ENCODE measurements around the gene AP1S2.
"Not testable (repeated sequence)": the region's sequence is repeated elsewhere in the genome, so short reads cannot be mapped to it uniquely, and the experiment has no call there.

The AP1S2 gene

DNA sequence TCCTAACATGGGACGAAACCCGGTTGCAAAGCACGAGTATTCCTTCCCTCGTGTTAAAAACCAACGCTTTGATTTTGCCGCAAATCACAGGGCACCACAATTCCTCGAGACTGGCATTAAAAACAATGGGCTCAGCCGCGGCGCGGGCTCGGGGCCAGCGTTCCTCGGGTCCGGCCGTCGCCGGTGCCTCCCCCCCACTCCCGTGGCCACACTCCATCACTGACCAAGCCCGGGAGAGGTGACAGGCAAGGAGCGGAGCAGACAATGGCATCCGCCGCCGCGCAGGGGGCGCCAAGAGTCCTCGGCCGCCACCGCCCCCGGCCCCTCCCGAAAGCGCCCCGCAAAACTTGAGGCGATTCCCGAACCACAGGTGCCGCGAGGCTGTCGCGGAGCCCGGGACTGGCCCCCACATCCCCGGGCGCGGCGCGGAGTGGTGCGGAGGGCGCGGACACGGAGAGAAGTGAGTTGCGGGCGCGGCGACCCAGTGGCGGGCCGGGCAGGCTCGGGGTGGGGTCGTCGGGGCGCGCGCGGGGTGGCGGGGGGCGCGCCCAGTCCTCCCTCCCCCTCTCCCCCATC, 445 bp downstream of the AP1S2 start:
- DNase-seq: peak; percentile 36

DNA sequence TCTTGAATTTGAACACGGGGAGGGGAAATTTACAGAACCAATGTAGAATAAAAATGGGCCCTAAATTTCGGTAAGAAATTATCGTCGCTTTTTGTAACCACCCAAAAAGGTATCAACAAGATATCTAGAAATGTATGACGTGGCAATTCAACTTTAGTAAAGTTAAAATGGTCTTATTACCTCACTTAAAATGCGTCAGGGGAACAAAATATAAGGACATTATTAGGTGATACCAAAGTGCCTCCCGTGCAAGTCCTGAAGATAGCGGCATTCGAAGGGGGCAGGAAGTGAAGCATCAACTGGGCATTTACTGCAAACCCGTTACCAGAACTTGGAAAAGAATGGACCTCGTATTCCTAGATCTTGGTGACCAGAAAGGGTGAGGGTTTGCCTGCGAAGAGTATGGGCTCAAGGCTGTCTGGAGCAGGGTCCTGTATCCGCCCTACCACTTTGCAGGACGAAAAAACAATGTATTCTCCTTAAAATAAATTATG, 980 bp downstream of the AP1S2 start:
- no peak for DNase-seq

DNA sequence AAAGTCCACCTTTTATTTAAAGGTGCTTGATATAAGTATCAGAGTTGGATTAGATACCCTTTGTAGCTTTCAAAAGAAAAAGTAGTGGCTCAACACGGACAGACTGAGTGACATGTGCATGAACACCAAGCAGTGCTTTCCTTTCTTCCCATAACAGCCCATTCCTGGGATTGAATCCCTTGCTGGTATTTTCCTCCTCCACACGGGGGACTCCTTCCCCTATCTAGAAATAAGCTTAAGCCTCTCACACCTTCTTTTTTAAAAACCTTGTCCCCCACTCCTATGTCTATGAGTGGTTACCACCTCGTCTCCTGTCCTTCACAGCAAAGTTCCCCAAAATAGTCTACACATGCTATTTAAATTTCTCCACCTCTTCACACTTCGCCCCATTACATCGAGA, 5.1 kb downstream of the AP1S2 start:
- no peak for DNase-seq

DNA sequence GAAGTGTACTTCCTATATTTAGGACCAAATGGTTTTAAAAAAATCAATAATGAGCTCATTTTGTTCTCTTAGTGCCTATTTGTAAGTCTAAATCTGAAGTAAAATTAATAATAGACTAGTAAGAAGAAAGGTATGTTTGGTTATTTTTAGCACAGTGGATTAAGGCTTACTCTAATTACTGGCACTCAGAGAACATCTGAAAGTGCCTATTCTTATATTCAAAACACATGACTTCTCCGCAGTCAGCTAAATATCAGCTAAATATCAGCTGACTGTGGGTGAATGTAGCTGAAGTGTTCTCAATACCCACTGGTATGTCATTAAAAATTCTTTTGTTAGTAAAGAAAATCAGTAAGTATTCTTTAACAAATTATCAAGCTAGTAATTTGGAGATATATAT, 6.0 kb downstream of the AP1S2 start:
- no peak for DNase-seq

DNA sequence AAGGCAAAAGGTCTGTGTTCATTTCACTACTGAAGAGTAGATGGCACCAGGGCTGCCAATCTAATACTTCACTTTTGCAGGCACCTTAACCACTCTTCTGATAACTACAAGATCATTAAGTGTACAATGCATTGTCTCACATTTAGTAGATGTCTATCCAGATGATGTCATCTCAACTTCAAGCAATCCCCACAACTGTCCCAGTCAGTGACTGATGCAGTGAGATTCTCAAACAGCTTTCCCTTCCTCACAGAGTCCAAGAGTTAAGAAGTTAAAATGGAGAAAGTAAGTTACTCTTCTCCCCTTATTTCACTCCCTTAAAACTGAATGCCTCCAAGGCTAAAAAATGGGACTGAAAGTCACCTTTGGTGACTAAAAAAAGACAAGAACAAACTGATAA, 10.7 kb downstream of the AP1S2 start:
- DNase-seq: no peak

DNA sequence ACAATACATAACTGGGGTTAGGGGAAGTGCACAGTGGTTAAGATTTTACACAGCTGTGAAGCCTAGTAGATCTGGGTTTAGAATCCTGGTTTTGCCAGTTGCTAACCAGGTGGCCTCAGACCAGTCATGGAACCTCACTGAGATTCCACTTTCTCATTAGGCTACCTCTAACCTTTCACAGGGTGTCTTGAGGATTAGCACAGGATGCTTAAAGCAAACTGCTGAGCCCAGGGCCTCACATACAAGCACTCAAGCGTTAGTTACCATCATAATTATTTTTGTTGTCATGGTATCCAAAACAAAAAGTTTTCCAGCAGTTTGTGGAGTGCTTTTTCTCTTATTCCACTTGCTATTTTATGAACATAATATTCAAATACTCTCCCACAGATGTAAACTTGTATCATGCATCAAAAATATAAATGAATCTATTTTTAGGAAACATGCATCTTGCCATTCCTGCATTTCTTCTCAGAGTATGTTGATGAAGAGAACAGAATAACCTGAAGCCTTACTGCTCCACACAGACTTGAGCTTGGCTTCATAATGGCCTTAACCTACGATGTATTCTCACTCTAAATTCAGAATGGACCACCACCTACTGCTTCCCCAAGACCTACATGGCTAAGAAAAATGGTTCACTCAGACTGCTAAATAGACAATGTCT, 12.6 kb downstream of the AP1S2 start:
- DNase-seq: no peak

DNA sequence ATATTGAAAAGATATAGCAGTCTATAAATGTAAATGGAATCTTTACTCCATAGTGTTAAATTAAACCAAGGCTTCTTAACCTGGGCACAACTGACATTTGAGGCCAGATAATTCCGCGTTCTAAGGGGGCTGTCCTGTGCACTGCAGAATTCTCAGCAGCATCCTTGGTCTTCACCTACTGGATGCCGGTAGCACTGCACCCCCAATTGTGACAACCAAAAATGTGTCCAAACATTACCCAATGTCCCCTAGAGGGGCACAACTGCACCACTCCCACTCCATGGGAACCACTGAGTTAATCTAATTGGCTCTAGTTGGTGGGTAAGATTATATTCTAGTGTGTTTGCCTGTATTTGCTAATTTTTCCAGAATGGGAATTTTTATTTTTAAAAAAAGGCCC, 16.6 kb downstream of the AP1S2 start:
- peak; percentile 10 for DNase-seq

DNA sequence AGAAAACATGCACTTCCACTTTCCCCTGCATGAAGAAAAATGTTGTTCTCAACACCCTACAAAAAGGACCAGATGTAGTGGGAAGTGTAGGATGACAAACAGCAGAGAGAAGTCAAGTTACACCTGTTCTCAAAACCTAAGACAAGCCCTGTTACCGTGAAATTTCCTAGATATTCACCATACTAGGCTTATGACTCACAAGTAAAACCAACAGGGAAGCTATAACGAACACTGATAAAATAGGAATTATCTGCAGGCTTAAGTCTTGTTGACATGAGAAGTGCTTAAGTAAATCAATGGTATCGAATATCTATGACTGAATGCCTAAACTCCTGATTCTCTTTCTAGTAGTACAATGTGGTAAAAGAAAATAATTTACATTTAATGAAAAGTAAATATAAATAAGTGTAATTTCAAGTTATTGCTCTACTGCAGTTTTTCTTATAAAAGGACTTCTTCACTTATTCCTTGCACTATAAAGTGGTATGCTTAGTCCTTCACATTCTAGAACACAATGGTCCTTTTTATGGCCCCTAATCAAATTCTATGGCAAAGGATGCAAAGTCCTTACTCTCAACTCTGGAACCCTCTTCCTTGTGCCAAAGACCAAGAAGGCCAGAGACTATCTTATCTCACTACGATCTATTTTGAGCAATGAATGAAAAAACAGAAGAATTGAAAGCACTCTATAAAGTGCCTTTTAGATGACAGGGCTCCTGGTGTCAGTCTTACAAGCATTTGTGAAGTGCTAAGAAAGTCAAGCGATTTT, 19.6 kb downstream of the AP1S2 start:
- DNase-seq: no peak

DNA sequence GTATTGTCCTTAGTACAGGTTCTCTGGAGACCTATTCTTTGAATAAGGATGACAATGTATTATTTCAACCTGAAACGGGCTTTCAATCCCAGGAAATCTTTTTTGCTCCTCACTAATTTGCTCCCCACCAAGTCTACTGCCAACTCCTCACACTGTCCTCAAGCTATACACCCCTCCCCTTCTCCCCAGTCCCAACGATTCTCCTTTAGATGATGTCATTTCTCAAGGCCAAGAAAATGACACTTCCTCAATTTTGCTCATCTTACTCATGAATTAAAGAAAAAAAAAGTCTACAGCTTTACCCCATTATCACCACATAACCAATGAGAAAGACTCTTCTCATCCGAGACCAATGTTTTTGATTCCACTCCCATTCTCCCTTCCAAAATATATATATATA, 20.6 kb downstream of the AP1S2 start:
- DNase-seq: no peak

DNA sequence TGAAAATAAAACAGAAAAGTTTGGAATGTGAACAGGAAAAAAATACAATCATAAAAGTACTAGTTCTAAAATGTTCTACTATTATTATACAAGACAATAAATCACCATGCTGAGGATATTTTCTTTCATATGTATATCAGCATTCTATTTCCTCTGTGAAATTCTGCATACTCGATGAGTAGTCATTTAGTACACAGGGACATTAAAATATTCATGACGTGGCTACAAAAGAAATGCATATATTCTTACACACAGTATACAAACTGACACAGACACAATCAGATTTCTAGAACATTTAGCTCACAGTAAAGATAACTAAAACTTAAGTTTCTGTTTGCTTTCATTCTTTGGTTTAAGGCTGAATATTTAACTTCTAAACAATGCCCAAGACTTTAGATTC, 23.3 kb downstream of the AP1S2 start:
- not testable (repeated sequence) for DNase-seq

DNA sequence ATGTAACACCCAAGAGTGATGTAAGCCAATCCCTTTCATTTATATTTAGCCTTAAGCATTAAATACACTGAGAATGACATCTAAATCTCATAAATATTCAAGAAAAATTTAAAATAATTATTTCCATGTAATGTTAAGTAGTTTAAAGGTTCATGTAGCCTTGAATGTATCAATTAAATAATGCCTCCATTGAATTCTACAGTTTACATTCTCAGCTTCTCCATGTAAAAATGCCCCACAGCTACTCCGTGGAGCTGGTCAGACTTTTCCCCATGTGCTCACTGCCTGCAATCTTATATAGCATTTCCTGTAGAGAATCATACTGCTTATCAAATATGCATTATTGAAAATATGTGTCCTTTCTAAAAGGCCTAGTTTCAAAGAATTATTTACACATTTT, 25.4 kb downstream of the AP1S2 start:
- no peak for DNase-seq

DNA sequence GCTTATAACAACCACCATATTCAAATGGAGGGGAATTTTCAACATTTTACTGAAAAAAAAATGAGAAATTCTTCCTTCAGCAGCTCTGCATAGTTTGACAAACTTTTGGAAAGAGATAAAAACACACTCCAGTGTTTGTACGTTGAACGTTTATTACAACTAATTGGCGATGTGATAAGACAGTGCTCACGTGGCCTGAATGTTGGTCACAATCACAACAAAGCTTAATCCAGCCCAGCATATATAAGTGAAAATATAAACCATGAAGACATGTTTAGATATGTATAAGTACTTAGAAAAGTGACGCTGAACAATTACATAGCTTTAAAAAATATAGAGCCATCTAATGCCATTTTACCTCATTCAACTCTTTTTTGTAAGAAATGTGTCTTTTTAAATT, 28.7 kb downstream of the AP1S2 start:
- DNase-seq: no peak

DNA sequence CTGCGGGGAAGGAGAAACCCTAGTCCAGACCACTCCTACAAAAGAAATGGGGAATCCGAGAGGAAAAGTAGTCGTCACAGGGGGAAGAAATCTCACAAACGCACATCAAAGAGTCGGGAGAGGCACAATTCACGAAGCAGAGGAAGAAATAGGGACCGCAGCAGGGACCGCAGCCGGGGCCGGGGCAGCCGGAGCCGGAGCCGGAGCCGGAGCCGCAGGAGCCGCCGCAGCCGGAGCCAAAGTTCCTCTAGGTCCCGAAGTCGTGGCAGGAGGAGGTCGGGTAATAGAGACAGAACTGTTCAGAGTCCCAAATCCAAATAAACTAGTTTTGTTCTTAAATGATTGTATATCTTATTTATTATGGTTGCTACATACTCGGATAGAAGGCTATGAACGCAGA, 31.7 kb downstream of the AP1S2 start:
- no peak for DNase-seq

DNA sequence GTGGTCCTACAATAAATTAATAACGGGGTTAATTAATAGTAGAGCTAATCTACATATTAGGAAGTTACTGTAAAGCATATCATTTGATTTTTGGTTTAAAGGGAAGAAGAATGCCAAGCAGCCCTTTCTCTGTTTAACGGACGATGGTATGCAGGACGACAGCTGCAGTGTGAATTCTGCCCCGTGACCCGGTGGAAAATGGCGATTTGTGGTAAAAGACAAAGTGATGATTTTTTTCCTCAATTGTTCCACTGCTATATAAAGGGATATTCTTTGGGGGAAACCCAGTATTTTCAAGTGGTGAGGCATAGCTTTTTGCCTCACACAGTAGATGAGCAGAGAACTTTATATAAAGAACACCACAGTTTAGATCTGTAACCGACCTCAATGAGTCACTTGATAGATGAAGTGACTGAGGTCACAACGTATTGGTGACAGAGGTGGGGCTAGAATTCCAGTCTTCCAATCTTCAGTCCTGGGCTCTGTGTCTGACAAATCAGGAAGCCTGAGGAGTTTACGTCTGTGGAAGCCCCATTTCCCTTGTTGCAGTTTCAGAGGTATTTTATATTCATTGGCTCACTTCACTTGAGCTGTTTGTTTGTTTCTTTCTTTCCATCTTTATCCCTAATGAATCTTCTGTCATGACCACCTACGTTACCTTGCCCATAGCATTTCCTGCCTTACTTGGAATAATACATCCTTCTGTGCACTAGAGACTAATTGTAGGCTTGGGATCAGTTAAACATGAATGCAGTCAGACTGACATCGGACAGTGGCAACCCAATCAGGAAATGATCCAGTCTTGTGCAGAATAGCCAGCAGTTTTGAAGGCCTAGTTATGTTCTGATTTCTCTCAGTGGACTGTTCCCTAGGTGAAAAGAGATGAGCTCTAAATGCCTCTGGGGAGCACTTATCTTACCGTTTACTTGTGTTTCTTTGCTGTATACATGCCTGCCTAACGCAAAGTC, 34.2 kb downstream of the AP1S2 start:
- no peak for DNase-seq

DNA sequence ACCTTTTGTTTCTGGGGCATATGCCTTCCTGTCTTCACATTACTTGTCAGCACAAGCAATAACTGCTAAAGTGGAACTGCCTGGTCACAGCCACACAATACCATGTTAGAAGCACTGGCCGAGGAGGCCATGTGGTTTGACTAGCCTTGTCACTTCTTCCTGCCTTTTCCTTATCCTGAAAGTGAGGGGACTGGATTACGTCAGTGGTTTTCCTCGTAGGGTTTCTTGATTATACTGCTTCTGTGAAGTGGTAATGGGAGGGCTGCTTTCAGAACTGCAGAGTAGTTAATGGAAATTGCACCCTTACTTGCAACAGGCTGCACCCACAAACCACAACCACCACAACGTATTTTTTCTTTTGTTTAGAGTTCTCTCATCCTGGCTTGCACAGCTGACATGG, 37.7 kb downstream of the AP1S2 start:
- DNase-seq: no peak

DNA sequence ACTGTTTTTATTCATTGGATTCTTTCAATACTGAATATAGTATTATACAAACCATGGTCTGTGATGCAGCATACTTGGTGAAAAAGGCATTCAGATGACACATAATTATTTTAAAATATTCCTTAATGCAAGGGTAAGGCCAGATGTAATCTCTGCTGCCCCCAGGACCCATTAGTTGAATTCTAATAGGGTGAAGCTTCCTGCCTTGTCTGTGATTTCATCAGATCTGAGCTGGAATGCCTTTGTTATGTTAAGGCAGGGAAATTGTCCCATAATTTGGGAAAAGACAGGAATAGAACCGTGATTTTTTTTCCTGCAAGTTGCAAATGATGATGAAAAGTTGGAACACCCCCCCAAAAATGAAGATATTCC, 38.2 kb downstream of the AP1S2 start:
- DNase-seq: no peak

DNA sequence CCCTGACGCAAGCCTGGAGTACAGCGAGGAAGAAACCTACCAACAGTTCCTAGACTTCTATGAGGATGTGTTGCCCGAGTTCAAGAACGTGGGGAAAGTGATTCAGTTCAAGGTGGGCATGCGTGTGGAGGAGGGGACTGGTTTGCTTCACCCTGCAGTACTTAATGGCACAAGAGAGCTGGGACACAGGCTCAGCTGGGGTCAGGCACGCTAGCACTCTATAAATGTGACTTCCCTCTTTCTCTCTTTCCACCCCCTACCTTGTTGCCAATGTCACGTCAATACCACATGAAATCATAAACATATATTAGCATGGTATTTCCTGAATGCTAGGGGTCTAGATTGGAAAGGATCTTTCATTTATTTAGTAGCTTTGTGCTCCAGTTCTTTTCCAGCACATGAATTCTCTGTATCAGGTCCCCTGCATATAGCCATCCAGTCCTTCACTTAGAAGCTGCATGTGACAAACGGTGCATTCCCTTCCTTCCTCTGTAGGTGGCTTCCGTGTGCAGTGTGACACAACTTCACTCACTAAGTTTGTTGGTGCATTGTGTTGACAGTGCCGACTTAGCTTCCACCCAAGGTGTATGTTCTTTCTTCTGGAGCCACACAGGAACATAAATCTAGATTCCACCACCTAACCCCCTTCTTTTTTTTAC, 38.7 kb downstream of the AP1S2 start:
- DNase-seq: no peak

DNA sequence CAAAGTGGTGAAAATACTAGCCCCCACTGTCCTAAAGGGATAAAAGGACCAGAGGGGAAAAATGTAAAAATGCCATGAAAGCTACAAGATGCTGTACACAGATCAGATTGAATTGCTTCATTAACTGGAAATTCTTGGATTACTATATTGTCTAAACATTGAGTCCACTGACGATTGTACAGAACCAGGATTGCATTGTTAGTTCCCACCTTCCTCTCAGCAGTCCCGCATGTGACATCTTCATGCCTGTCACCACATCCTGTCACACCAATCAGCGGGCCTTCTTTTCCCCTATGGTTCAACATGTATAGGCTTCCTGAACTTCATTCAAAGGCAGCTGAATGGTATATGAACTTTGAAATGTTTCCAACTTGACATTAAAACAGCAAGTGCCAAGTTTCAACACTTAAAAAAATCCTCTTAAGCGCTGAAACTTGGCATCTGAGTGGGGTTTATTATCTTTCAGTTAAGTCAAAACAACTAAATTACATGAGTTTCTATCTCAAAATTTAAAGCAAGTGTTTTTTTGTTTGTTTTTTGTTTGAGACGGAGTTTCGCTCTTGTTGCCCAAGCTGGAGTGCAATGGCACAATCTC, 39.7 kb downstream of the AP1S2 start:
- no peak for DNase-seq

DNA sequence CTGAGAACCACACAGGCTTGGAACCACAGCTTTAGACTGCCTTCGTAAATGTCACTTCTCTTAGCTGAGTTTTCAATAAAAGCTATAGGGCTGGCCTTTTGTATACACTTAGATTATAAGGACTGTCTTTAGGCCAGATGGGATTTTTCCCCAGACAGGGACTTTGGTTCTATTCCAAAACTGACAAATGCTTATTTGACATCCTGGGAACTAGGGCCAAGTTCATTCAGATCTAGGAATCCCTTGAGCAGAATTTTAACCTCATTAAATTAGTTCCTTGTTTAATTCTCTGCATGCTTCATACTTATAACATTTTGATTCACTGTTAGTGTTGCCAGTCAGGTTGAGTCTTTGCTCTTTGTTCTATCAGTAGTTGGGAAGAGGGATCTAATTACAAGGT, 41.2 kb downstream of the AP1S2 start:
- DNase-seq: no peak

DNA sequence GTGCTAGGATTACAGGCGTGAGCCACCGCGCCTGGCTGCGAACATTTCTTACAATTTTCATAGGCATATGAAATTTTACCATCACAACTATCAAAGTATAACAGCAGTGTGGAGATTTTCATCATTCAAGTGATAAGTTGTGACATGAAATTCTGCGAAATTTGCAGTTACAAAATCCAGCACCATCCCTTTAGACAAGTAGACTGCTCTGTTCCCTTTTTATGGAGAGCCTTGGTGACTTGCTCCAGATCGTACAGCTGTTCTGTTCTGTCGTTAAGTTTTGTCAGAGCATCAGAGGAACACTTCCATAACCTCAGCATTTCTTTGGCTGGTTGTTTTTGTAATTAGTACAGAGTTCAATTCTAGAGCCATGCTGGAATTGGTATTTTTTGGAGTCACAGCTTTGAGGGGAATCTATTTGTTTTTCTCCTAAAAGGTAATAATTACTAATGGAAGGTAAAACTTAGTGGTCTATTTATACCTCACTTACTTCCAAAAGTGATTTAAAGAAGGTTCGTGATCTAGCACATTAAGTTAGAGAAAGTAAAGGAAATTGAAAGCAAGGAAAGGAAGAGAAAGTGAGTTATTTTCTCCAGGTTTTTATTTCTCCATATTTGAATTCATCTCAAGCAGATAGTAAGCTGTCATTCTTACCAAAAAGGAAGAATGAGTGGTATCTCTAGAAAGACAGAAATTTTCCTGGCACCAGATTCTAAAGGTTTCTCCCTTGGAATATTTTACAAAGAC, 42.2 kb downstream of the AP1S2 start:
- DNase-seq: no peak

DNA sequence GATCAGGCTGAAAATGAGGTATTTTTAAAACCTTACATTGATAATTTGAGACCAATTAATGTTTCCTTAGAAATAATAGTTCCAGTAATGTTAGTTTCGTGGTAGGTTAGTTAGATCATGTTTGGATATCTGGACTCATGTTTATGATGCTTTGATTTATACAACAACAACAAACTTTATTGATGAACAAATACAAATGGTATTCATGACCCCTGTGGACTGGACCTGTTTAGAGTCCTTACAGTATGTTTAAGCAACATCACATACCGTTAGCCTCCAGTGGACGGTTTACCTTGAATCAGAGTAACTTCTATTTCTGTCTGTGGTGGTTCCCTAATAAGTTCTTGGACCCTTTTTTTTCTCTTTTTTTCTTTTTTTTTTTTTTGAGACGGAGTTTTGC, 46.4 kb downstream of the AP1S2 start:
- DNase-seq: no peak

Data from activated naive CD4-positive, alpha-beta T cell treated with anti-CD3 and anti-CD28 coated beads, Interleukin-2, amount 50 U/mL, for 16 hours (primary cell).